ENCODE data around the gene SEMA3F.
"Not testable (repeated sequence)": the region's sequence is repeated elsewhere in the genome, so short reads cannot be mapped to it uniquely, and the experiment has no call there.

The SEMA3F gene

DNA sequence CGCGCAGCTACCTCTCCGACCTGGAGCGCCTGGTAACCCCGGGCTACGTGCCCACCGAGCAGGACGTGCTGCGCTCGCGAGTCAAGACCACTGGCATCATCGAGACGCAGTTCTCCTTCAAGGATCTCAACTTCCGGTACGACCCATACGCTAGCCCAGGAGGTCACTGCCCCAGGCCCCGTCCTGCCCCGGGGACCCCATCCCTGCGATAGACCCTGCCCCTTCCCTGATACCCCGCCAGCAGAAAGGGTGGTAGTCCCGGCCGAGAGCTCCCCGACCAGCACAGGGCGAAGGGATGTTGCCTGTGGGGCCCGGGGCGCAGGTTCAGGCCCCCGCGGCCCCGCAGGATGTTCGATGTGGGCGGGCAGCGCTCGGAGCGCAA lies 38.6 kb downstream of the SEMA3F start:
- no peak for DNase-seq (ENCODE audit: low spot score)

DNA sequence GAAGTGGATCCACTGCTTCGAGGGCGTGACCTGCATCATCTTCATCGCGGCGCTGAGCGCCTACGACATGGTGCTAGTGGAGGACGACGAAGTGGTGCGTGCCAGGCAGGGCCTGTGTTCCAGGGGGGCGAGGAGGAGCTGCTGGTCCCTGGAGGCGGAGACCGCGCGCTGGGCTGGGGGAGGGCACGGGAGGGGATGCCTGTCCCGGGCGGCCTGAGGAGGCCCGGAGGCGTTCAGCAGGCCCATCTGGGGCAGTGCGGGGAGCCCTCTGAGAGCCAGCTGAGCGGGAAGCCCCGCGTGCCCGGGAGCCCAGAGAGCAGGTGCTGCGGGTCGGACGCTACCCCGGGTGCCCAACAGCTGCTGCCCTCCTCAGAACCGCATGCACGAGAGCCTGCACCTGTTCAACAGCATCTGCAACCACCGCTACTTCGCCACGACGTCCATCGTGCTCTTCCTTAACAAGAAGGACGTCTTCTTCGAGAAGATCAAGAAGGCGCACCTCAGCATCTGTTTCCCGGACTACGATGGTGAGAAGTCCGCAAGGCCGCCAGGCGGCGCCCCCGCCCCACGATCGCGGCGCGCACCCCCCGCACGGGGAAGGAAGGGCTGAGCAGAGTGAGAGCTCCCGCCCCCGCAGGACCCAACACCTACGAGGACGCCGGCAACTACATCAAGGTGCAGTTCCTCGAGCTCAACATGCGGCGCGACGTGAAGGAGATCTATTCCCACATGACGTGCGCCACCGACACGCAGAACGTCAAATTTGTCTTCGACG lies 39.2 kb downstream of the SEMA3F start:
- DNase-seq (ENCODE audit: low spot score), result peak; percentile 41

DNA sequence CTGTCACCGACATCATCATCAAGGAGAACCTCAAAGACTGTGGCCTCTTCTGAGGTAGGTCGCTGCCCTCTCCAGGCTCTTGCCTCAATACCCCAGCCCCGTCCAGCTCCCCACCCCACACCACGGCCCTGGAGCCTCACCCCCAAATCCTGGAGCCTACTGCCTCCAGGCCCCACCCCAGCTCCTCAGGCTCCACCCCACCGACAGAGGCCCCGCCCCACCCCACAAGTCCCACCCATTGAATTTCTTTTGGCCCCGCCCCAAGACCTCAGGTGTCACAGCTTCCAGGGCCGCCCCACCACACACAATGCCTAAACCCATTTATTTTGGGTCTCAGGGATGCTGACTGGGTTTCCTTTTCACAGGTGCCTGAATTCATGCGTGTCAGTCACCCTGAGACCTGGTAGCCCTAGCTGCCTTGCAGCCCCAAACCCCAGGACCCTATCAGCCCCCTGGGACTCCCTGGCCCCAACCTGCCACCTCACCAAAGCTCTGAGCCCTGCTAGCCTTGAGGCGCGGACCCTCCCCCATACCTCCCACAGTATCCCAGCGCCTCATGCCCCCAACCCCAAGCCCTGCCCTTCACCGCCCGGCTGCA lies 39.9 kb downstream of the SEMA3F start:
- peak; percentile 28 for DNase-seq (ENCODE audit: low spot score)

DNA sequence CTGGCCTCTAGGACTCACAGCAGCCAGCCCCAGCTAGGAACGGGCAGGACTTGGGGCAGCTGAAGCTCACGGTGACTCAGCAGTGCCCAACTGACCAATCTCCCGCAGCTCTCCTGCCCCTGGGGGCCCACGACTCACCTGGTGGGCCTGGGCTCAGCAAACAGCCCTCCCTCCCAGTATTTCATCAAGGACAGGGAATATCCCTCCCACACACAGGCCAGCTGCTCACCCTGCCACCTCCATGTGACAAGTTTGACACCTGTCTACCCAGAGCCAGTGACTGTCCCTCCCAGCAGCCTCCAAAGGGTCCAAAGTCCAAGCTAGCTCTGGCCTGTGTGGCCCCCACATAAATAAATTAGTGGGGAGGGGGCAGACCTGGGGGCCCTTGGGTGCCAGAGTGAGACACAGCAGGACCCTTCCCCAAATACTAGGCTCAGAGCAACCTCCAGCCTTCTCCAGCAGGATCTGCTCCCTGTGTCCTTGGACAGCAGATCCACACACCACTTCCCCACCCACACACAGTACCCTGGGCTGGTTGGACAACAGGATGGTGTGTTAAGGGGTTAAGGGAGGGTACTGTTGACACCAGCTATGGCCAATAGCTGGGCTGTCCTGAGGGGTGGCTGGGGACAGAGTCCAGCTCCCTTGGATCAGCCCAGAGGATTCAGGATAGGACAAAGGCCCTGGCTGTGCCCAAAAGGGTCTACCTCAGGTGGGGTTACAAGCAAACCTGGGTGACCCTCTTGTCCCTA lies 40.6 kb downstream of the SEMA3F start:
- DNase-seq (ENCODE audit: low spot score), result no peak

DNA sequence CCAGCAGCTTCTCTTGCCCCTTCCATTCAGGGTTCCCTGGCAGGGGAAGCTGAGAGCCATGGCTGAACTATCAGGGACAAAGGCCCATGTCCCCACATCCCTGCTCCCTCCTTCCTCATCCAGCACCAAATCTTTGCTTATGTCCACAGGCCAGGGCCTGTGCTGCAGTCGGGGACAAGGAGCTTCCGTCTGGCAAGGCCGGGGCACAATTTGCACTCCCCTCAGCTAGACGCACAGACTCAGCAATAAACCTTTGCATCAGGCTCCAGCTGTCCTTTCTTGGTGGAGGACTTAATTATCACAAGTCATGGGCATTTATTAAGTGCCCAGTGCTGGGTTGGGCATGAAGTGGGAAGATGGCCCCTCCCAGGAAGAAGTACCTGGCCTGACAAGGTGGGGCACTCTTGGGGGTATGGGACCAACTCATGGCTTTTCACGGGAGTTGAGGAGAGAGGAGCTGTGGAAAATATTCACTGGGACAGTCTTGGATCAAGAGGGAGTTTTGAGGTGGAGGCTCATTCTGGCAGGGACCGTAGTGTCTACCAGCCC lies 41.2 kb downstream of the SEMA3F start:
- no peak for DNase-seq (ENCODE audit: low spot score)

DNA sequence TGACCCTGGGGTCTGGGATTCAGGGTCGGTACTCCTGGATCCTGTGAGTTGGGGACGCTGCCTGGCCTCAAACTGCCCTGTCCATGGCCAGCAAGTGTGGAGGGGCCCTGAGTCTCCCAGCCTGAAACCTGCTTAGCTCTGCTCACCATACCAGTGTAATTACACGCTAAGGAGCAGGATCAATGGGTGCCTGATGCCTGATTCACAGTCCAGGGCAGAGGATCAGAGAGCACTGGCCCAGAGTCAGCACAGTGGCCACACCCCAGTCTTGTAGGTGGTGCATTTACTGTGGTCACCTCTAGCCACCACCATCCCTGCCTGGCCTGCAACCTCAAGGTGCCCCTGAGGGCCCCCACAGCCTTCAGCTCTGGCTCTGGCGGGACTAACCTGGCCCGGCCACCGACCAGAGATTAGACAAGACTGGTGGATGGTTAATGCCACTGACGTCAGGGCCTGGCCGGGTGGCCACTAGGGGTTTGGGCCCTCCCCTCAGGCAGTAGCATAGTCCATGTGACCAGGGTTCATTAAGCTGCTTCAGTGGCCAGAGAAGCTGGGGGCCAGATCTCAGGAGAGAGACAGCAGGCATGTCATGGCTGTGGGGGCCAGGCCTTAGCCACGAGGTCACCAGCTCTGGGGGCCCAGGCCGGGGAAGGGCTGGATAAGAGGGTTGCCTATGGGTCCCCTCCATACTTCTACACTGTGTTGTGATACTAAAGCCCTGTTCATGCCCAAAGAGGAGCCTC lies 46.6 kb downstream of the SEMA3F start:
- DNase-seq (ENCODE audit: low spot score), result no peak

DNA sequence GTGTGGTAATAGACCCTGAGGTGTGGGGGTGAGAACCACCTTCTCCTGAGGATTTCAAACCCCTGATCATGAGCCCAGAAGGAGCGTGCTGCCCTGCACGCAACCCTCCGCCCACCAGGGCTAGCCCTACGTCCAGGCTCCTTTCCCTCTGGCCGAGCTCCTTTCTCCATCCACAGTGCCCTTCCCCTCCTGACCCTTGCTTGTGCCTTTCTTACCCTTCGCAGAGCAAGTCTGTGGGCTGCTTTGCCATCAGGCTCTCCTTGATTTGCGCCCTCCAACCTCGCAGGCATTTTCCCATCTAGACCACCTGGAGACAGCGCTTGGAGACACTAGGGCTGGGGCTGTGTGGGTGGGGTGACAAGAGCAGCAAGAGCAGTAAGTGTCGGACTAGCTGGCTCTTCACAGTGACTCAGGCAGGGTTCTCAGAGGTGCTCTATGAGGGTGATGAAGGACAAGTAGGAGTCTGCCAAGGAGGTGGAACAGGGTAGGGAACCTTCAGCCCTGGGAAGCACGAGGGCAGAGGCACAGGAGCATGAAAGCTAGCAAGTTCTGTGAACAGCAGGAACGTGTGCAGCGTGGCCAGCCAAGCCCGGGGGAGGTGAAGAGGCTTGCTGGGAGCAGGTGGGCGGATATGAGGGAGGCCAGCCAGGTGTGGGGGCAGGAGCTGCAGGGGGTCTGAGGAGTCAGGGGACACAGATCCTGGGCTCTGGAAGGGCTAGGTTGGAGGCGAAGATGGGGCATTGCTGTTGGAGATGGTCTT lies 47.4 kb downstream of the SEMA3F start:
- DNase-seq (ENCODE audit: low spot score), result no peak

DNA sequence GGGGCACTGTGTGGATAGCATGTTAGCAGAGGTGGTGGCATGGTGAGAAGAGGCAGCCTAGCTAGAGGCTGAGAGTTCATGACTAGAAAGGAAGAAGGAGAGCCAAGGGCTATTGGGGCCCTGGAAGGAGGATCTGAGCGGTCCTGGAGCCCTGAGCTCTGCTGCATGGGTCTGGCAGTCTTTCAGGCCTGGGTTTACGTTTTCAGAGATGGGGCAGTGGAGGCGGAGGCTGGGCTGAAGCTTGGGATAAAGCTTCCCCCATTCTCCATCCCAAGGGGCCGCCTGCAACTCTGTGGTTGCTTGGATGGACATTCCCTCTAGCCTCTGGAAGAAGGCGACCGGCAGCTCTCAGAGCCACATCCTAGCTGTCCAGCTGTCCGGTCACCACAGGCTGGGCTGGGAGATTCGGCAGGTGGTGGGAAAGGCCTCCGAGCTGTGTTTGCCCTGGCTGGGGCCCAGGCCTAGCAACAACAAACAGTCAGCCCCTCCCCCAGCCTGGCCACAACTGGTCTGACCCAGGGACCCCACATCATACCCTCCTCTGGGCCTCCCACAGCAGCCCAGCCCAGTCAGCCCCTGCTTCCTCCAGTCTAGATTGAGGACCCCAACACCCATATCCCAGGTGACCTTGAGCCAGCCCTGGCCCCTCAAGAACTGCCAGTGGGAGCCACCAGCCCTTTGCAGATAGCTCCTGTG lies 48.1 kb downstream of the SEMA3F start:
- DNase-seq (ENCODE audit: low spot score), result no peak

DNA sequence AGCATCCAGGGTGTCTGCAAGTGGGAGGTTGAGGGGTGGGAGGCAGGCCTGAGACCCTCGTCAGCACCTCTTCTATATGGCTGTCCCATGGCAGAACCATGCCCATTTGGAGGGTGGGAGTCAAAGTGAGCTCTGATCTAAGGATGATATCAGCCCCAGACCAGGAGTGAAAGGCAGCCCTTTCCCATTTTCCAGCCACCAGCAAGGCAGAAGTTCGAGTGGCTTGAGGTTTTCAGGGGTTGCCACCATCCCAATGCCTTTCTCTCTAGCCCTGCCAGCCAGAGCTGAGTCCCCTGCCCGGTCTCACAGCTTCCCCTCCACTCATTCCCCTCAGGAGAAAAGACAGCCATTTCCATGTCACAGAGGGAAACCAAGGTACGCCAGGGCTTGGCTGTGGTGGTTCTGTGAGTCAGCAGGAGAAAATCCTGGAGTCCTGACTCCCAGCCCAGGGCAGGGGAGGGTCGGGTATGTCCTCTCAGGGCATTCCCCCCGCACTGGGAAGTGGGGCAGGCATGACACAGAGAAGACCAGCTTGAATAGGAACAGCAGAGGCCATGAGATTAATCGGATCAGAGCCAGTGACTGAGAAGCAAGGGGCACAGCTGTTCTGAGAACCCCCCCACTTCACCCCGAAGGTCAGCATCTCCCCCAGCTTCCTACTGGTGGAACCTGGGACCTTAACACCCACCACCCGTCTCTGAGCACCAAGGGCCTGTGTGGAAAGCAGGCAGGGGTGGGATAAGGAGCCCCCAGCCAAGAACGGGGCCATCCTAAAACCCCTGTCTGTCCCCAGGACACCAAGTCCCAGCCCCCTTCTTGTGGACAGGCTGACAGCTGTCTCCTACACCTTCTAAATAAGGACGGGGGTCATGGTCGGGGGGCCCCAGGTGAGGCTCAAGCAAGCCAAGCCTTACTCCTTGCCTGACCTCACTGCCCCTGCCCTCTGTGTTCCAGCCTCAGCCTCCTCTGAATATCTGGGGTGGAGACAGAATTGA lies 49.0 kb downstream of the SEMA3F start:
- DNase-seq (ENCODE audit: low spot score), result no peak

DNA sequence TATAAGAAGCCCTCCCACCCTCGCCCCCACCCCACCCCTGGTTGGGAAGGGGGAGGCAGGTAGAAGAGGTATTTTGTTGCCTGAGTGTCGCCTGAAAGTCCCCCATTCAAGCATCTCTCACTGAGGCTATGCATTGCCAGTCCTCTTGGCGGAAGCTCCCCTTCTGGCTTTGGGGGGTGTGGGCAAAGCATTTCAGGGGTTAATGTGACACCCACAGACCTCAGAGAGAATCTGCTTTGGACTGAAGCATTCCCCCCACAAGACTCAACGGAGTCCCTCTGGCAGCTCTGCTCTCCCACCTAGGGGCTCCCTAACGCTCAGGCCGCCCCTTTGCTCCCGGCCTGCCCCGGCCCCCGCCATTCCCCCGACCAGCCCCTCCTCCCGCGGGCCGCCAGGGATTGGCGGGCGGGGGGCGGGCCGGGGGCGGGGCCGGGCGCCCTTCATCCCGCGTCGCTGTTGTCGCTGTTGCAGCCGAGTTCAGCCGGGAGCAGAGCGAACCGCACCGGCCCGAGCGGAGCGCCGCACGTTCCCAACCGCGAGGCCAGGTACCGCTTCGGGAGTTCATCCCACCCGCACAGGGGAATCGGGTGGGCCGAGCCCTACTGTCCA lies 49.8 kb downstream of the SEMA3F start, which contains the start of gene SLC38A3:
Gene SLC38A3, plus strand, starts transcription at position 468 of the 609 bp plus-strand sequence. CDS start 8,929 bp downstream, outside the sequence.
- DNase-seq (ENCODE audit: low spot score), result no peak

DNA sequence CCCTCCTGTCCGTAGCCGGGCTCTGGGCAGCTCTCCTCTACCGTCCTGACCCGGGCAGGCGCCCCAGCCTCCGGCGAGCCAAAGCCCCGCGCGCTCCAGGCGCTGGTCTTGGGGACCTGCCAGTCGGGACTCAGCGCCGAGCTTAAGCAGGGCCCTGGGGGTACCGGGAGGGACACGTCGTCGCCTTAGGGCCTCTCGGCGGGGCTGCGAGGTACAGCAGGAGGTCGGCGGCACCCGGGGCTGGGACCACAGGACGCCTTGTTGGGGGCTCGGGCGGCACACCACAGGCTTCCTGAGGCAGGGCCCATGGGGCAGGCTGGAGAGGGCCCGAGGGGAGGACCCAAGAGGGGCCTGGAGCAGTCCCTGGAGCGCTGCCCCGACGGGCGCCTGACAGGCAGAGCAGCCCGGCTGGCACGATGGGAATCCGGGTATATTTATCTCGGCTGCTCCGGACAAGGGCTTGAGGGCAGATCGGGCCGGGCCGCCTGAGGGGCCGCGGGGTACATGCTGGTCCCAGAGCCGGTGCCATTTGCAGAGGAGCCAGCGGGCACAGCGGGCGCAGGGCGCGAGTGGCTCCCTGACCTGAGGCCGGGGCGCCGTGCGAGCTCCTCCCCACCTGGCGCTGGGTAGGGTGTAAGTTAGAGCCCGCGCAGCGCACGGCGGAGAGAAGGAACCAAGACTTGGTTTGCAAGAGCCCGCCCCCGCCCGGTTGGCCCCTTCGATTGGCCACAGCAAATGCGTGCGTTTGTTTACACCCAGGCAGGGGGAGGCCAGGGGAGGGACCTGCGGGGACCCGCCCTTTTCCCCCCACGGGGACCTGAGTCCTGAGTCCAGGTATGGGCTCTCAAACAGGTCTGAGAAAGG lies 50.5 kb downstream of the SEMA3F start:
- no peak for DNase-seq (ENCODE audit: low spot score)

DNA sequence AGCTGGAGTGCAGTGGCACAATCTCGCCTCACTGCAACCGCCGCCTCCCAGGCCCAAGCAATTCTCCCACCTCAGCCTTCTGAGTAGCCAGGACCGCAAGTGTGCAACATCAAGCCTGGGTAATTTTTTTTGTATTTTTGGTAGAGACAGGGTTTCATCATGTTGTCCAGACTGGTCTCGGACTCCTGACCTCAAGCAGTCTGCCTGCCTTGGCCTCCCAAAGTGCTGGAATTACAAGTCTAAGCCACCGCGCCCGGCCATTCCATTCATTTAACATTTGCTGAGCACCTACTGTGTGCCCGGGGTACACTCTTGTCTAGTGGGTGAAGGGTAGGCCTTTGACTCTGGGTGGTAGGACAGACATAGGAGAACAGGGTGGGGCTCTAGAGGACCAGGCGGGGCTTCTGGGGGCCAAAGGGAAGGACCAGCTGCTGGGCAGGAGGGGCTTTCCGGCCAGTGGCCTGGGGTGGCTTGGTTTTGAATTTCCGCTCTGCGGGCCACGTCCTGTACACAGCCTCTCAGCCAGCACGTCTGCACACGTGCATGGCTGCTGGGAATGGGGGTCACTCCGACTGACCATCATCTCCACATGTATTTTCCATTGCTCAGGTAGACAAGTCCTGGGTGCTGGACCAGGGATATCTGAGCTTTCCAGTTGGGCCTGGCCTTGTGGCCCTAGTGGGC lies 52.4 kb downstream of the SEMA3F start:
- no peak for DNase-seq (ENCODE audit: low spot score)

DNA sequence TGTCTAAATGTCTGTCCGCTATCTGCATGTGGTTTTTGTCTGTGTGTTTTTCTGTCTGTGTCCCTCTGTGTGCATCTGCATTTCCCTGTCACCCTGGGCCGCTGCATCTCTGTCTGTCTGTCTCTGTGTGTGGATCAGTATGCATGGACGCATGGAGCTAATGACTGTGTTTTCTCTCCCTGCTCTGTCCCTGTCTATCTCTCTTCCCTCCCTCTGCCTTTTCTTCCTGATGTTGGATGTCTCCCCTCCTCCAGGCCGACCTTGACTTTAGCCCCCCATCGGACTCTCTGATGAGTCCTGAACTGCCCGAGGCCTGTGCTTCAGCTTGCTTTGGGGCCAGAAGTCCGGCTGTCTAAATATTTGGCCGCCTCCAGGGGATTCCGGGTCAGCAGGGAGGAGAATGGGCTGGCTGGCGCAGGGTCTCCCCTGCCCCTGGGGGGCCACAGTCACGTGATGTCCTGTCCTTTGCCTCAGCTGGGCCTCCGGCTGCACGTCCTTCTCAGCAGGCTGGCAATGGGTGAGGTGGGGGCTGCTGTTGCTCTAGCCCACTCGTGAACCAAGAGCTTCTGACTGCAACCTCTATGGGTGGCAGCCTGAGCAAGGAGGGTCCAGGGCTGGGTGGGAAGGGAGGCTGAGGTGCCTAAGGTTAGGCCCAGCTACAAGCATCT lies 53.7 kb downstream of the SEMA3F start:
- no peak for DNase-seq (ENCODE audit: low spot score)

DNA sequence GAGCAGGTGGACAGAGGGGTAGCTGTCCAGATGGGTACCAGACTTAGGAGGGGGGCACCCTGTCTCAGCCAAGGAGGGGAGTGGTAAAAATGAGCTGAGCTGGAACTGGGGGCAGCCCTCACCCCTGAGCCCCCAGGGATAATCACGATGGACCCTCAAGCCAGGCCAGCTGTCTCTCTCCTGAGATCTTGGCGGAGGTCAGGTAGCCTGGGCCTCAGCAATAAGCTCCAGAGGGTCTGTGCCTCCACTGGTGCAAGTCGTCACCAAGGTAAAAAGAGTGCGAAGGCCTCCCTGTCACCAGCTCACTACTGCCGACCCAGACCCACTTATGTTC lies 55.0 kb downstream of the SEMA3F start:
- DNase-seq (ENCODE audit: low spot score), result no peak

DNA sequence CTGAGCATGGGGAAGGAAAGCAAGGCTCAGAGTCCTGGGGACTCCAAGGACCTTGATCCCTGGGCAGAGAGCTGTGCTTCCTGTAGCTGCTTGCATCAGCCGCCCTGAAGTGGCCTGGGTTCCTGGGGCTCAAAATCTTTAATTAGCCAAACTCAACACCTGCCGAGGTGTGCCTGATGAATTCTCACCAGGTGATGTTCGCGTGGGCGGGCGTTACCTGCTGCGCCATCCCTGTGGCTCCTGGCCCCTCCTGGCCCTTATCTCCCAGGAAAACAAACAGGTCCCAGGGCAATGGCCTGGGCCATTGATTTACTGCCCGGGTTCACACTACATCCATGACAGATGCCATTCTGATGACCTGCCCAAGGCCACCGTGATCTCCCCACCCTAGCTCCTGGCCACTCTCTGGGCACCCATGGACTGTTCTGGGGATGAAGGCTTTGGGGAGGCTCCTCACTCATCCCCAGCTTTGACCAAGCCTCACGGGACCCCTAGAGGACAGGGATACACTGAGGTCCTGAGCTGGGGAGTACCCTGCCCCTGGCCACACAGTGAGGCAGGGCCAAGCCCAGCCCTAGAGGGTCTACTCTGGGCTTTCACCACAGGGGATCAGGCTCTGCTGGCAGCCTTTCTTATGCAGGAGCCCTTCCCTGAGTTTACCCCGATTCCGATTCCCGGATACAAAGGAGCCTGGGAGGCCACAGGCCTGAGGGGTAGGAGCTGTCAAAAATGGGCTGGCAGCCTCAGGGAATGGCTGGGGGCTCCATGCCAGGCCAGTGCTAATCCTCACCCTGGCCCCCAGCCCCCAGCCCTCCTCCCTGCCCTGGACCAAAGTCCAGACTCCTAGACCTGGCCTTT lies 55.6 kb downstream of the SEMA3F start:
- no peak for DNase-seq (ENCODE audit: low spot score)

DNA sequence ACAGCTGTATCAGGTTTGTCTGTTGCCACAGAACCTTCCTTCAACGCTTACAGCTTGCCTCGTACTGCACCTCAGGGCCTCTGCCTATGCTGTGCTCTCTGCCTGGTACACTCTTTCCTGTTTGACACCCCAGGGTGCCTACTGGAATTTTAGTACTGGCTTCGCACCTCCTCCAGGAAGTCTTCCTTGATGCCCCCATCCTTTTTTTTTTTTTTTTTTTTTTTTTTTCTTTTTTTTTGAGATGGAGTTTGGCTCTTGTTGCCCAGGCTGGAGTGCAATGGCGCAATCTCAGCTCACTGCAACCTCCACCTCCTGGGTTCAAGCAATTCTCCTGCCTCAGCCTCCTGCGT lies 56.2 kb downstream of the SEMA3F start:
- DNase-seq (ENCODE audit: low spot score), result not testable (repeated sequence)
